Activated naive CD4-positive, alpha-beta T cell treated with anti-CD3 and anti-CD28 coated beads, Interleukin-2, amount 10 ng/mL, durations not matched to agents 7 days and 5 days (primary cell): Measurements from ENCODE around the gene C5orf63.
"Not testable (repeated sequence)": the region's sequence is repeated elsewhere in the genome, so short reads cannot be mapped to it uniquely, and the experiment has no call there.

Source experiments
- CTCF ChIA-PET: fragments of 350-600 bp; sonication (Branson Sonifier 250); formaldehyde crosslinking; loops from one replicate; lab custom pipeline; 2021; ENCODE audit warnings: antibody characterized with exemption; lab: Charles Lee
- DNase-seq: peaks from one replicate; pipeline ENCODE4 v3.0.0-alpha.2; 2020
- H3K27ac Mint-ChIP-seq: one replicate; pipeline ENCODE4 v1.8.0; 2021; ENCODE audit warnings: mild to moderate bottlenecking, moderate library complexity, mixed read lengths
- H3K27me3 Mint-ChIP-seq: one replicate; pipeline ENCODE4 v1.8.0; 2021; ENCODE audit warnings: mild to moderate bottlenecking, mixed read lengths
- H3K36me3 Mint-ChIP-seq: one replicate; pipeline ENCODE4 v1.8.0; 2021; ENCODE audit warnings: mixed read lengths
- H3K4me1 Mint-ChIP-seq: one replicate; pipeline ENCODE4 v1.8.0; 2021; ENCODE audit warnings: mixed read lengths
- H3K4me3 Mint-ChIP-seq: one replicate; pipeline ENCODE4 v1.8.0; 2021; ENCODE audit warnings: mild to moderate bottlenecking, moderate library complexity, mixed read lengths
- H3K9me3 Mint-ChIP-seq: one replicate; pipeline ENCODE4 v1.8.0; 2021; ENCODE audit warnings: mixed read lengths

C5orf63 gene

DNA sequence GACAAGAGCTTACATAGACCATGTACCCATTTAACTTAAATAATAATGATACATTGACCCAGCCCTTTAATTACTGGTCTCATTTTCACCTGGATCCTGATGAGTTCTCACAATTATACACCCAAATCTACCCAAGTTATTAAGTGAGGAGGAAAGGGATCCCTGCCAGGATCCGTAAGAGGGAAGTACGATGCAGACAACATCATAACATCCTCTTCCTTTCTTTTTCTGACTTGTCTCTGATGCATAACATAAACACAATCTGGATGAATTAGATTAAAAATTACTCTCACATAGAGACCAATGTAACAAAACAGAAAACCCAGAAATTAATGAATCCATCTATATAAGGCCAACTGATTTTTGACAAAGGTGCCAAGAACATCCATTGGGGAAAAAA, 59.9 kb downstream of the C5orf63 start:
- Mint-ChIP-seq H3K27ac (no peak overlapping the region), H3K4me3 (no peak overlapping the region), H3K4me1 (peaks cover 3% of the 10 kb centered on the region), H3K9me3 (peaks cover 2% of the 10 kb centered on the region), H3K36me3 (peaks cover 1% of the 10 kb centered on the region), H3K27me3 (no peaks in the 10 kb centered on the region)
- DNase-seq = no peak
- CTCF ChIA-PET = interaction anchor here (1.4 kb wide), 1 partner anchor 112 kb away, joined by 3 read pairs; no protein-coding TSS in a partner anchor

- H3K4me3 Mint-ChIP-seq = no peak overlapping the region
- no peak for DNase-seq
Measured at GRCh38 chr5:127012916-127013315, 60.4 kb downstream of the C5orf63 start.

GRCh38 chr5:127011961-127012644, 61.2 kb downstream of the C5orf63 start:
- CTCF ChIA-PET = interaction anchor here (1.4 kb wide), 1 partner anchor 111 kb away, joined by 3 read pairs; no protein-coding TSS in a partner anchor
- Mint-ChIP-seq H3K4me3 (no peak overlapping the region), H3K4me1 (peaks cover 3% of the 10 kb centered on the region), H3K9me3 (peaks cover 2% of the 10 kb centered on the region), H3K27me3 (no peaks in the 10 kb centered on the region), H3K36me3 (peaks cover 1% of the 10 kb centered on the region), H3K27ac (no peak overlapping the region)
- no peak for DNase-seq

More at GRCh38 chr5:127012916-127013315, 60.4 kb downstream of the C5orf63 start:
- Mint-ChIP-seq H3K4me1 (peaks cover 3% of the 10 kb centered on the region), H3K27me3 (no peaks in the 10 kb centered on the region), H3K27ac (no peak overlapping the region), H3K9me3 (peaks cover 2% of the 10 kb centered on the region), H3K36me3 (peaks cover 1% of the 10 kb centered on the region)
- CTCF ChIA-PET = interaction anchor here (1.4 kb wide), 1 partner anchor 111 kb away, joined by 3 read pairs; no protein-coding TSS in a partner anchor

DNA sequence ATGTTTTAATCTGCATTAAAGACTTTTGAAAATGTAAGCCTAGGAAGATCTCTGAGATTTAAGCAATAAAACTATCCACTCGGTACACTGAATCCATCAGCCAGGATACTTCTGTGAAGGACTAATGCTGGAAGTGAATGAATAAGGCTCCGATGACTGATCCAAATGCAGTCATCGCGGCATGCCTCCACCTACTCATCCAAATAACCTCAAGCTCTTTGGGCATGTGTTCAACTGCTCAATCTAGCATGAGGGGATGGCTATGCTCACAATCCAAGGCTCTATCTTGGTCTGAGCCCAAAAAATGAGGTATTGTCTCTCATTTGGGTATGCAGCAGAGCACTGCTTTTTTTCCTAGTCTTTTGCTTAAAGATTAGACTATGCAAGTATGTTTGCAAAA, 62.1 kb downstream of the C5orf63 start:
- H3K4me3 Mint-ChIP-seq = no peak overlapping the region
- H3K9me3 Mint-ChIP-seq = no peaks in the 10 kb centered on the region
- no peaks in the 10 kb centered on the region for H3K27me3 Mint-ChIP-seq
- CTCF ChIA-PET = interaction anchor here (0.7 kb wide), 1 partner anchor 39 kb away, joined by 4 read pairs; no protein-coding TSS in a partner anchor
- H3K36me3 Mint-ChIP-seq = no peaks in the 10 kb centered on the region
- no peak overlapping the region for H3K27ac Mint-ChIP-seq
- no peak for DNase-seq
- peaks cover 3% of the 10 kb centered on the region for H3K4me1 Mint-ChIP-seq

- CTCF ChIA-PET = interaction anchor here (0.7 kb wide), 1 partner anchor 39 kb away, joined by 4 read pairs; no protein-coding TSS in a partner anchor
- no peak overlapping the region for H3K27ac Mint-ChIP-seq
- H3K4me1 Mint-ChIP-seq = peaks cover 3% of the 10 kb centered on the region
Measured at GRCh38 chr5:127010362-127010761, 62.9 kb downstream of the C5orf63 start.

GRCh38 chr5:127009784-127010183, 63.5 kb downstream of the C5orf63 start:
- peaks cover 3% of the 10 kb centered on the region for H3K4me1 Mint-ChIP-seq
- DNase-seq = no peak
- no peaks in the 10 kb centered on the region for H3K27me3 Mint-ChIP-seq
- no peaks in the 10 kb centered on the region for H3K9me3 Mint-ChIP-seq
- no peak overlapping the region for H3K27ac Mint-ChIP-seq
- no peak overlapping the region for H3K4me3 Mint-ChIP-seq
- CTCF ChIA-PET = no interaction called here
- H3K36me3 Mint-ChIP-seq = no peaks in the 10 kb centered on the region

More at GRCh38 chr5:127010362-127010761, 62.9 kb downstream of the C5orf63 start:
- Mint-ChIP-seq H3K27me3 (no peaks in the 10 kb centered on the region), H3K4me3 (no peak overlapping the region), H3K9me3 (no peaks in the 10 kb centered on the region), H3K36me3 (no peaks in the 10 kb centered on the region)
- DNase-seq = no peak

GRCh38 chr5:127008300-127008975, 64.9 kb downstream of the C5orf63 start:
- DNase-seq = no peak
- H3K9me3 Mint-ChIP-seq = no peaks in the 10 kb centered on the region
- no peak overlapping the region for H3K4me3 Mint-ChIP-seq
- H3K27me3 Mint-ChIP-seq = no peaks in the 10 kb centered on the region
- H3K4me1 Mint-ChIP-seq = peaks cover 3% of the 10 kb centered on the region
- H3K36me3 Mint-ChIP-seq = no peaks in the 10 kb centered on the region
- CTCF ChIA-PET = no interaction called here
- no peak overlapping the region for H3K27ac Mint-ChIP-seq

GRCh38 chr5:127007522-127007921, 65.8 kb downstream of the C5orf63 start:
- no peaks in the 10 kb centered on the region for H3K27me3 Mint-ChIP-seq
- no peaks in the 10 kb centered on the region for H3K36me3 Mint-ChIP-seq
- no peak for DNase-seq
- CTCF ChIA-PET = interaction anchor here (1.0 kb wide), 1 partner anchor 9 kb away, joined by 4 read pairs; no protein-coding TSS in a partner anchor
- no peaks in the 10 kb centered on the region for H3K9me3 Mint-ChIP-seq
- H3K4me3 Mint-ChIP-seq = no peak overlapping the region
- H3K4me1 Mint-ChIP-seq = no peaks in the 10 kb centered on the region
- no peak overlapping the region for H3K27ac Mint-ChIP-seq

DNA sequence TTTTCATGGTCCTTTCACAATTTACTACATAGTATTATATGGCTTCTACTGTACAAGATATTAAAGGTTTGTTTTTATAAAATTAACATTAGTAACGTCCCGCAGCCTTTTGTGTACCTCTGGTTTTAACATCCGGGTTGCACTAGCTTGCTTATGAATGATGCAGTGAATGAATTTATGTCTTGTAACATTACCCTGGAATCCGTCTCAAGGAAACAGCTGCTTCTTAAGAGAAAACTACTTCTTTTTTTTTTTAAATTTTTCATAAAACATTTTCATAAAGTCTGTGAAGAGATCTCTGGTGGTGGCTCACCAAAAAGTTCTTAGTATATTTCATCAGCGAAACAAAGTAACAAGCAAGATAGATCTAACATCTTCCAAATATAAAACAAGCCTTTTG, 66.6 kb downstream of the C5orf63 start:
- Mint-ChIP-seq H3K4me3 (no peak overlapping the region), H3K27me3 (no peaks in the 10 kb centered on the region), H3K4me1 (no peaks in the 10 kb centered on the region), H3K36me3 (no peaks in the 10 kb centered on the region), H3K9me3 (no peaks in the 10 kb centered on the region), H3K27ac (no peak overlapping the region)
- DNase-seq = no peak
- CTCF ChIA-PET = interaction anchor here (0.6 to 1.1 kb wide), 3 partner anchors 8 to 42 kb away, joined by 3 to 4 read pairs (median 4); no protein-coding TSS in a partner anchor

GRCh38 chr5:127005282-127005681, 68.0 kb downstream of the C5orf63 start:
- H3K4me1 Mint-ChIP-seq, CTCF ChIA-PET, H3K4me3 Mint-ChIP-seq, H3K27ac Mint-ChIP-seq, H3K9me3 Mint-ChIP-seq, H3K36me3 Mint-ChIP-seq, DNase-seq, H3K27me3 Mint-ChIP-seq: not testable (repeated sequence)

DNA sequence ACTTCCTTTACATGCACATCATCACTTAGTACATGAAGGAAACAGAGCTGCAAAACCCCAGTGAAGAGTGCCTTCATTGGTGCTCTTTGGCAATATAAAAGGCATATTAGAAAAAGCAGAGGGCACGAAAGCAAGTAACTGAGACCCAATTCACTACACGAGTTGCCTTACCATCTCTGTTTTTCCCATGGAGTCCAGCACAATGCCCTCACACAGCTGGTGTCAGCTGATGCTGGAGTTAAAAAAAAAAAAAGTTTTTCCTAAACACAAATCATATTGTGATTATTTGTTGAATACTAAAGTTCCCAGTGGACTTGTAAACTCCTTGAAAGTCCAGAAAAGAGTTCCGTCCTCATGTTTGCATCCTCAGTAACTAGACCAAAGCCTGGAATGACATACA, 68.6 kb downstream of the C5orf63 start:
- CTCF ChIA-PET = no interaction called here

DNA sequence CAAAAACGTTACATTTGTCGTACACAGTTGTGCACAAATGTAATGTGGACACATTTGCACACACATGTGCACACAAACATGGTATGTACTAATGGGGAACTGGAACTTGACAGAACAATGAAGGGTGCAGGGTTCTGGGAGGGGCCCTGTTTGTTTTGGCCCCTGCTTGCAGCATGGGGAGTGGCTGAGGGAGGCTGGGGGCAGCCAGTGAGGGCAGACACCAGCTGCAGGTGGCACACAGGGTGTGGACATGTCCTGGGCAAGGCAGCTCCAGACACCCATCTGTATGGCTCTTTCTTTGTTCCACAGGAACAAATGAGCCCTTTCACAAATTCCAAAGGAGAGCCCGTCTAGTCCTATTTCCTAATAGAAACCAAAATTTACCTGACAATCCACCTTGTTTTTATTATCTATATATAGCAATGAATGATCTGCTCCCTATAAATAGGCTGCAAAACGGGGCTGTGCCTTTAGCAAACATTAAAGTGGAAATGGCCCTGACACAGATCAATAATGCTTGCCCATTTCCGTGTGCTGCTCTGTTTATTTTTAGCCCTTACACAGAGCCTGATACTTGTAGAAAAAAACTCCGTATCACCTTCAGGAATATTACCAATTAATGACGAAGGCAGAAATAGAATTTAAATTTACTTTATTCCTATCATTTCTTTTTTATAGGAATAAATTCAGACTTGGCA, 69.4 kb downstream of the C5orf63 start:
- Mint-ChIP-seq H3K4me3 (no peak overlapping the region), H3K27ac (no peak overlapping the region), H3K27me3 (no peaks in the 10 kb centered on the region), H3K36me3 (no peaks in the 10 kb centered on the region), H3K4me1 (no peaks in the 10 kb centered on the region), H3K9me3 (no peaks in the 10 kb centered on the region)
- CTCF ChIA-PET = no interaction called here
- no peak for DNase-seq

More for the DNA sequence above, 68.6 kb downstream of the C5orf63 start:
- Mint-ChIP-seq H3K4me3 (no peak overlapping the region), H3K27me3 (no peaks in the 10 kb centered on the region), H3K36me3 (no peaks in the 10 kb centered on the region), H3K9me3 (no peaks in the 10 kb centered on the region), H3K4me1 (no peaks in the 10 kb centered on the region), H3K27ac (no peak overlapping the region)
- no peak for DNase-seq

- CTCF ChIA-PET = no interaction called here
- no peaks in the 10 kb centered on the region for H3K36me3 Mint-ChIP-seq
- DNase-seq = no peak
- no peak overlapping the region for H3K4me3 Mint-ChIP-seq
- H3K27ac Mint-ChIP-seq = no peak overlapping the region
- no peaks in the 10 kb centered on the region for H3K9me3 Mint-ChIP-seq
- H3K27me3 Mint-ChIP-seq = no peaks in the 10 kb centered on the region
- no peaks in the 10 kb centered on the region for H3K4me1 Mint-ChIP-seq
Measured at GRCh38 chr5:127002390-127002789, 70.9 kb downstream of the C5orf63 start.

DNA sequence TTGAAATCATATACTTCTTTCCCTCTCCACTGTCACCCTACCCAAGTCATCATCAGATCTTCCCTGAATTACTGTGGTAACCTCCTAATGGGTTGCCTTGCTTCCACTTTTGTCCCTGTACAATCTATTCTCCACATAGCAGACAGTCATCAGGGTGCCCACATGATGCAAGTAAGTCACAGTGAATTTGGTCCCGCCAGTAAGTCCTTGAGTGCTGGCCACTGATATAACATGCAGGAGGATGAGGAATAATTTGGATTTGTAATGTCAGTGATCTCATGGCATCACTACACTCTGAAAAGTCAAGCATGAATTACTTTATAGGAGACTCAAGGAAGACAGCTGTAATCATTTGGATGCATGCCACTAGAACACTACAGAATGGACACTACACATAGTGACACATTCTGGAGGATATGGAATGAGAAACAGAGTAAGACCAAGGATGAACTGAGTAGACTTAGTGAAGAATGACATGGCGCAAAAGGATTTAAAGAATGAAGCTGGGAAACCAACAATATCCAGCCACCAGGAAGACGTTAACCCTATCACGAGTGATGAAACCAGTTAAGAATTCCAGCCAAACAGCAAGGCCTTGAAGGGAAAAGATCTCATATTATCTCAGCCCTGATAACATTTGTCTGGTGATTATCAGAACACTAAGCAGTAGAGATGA, 71.5 kb downstream of the C5orf63 start:
- Mint-ChIP-seq H3K27ac (no peak overlapping the region), H3K4me3 (no peak overlapping the region), H3K9me3 (no peaks in the 10 kb centered on the region), H3K4me1 (no peaks in the 10 kb centered on the region), H3K27me3 (no peaks in the 10 kb centered on the region), H3K36me3 (no peaks in the 10 kb centered on the region)
- CTCF ChIA-PET = no interaction called here
- DNase-seq = no peak
